IPS-18a (cell line): ENCODE data around the gene TEX264.
"Not testable (repeated sequence)": the region's sequence is repeated elsewhere in the genome, so short reads cannot be mapped to it uniquely, and the experiment has no call there.

Experiments used
- H3K27ac ChIP-seq: one replicate; pipeline ENCODE4 v1.5.1; 2013; ENCODE audit warnings: low read length
- H3K27me3 ChIP-seq: one replicate; pipeline ENCODE4 v1.6.1; 2013; ENCODE audit warnings: mild to moderate bottlenecking, low read length; ENCODE audit not compliant: control insufficient read depth, insufficient read depth
- H3K36me3 ChIP-seq: one replicate; pipeline ENCODE4 v1.6.1; 2013; ENCODE audit warnings: low read depth, low read length; ENCODE audit not compliant: control insufficient read depth
- H3K4me1 ChIP-seq: one replicate; pipeline ENCODE4 v1.6.1; 2013; ENCODE audit warnings: low read depth, low read length; ENCODE audit not compliant: control insufficient read depth
- H3K4me3 ChIP-seq: one replicate; pipeline ENCODE4 v1.5.1; 2013; ENCODE audit warnings: low read length
- H3K9ac ChIP-seq: one replicate; pipeline ENCODE4 v1.6.1; 2013; ENCODE audit warnings: mild to moderate bottlenecking, low read length, moderate library complexity
- H3K9me3 ChIP-seq: one replicate; pipeline ENCODE4 v1.6.1; 2013; ENCODE audit warnings: low read depth, low read length; ENCODE audit not compliant: control insufficient read depth

The TEX264 gene

DNA sequence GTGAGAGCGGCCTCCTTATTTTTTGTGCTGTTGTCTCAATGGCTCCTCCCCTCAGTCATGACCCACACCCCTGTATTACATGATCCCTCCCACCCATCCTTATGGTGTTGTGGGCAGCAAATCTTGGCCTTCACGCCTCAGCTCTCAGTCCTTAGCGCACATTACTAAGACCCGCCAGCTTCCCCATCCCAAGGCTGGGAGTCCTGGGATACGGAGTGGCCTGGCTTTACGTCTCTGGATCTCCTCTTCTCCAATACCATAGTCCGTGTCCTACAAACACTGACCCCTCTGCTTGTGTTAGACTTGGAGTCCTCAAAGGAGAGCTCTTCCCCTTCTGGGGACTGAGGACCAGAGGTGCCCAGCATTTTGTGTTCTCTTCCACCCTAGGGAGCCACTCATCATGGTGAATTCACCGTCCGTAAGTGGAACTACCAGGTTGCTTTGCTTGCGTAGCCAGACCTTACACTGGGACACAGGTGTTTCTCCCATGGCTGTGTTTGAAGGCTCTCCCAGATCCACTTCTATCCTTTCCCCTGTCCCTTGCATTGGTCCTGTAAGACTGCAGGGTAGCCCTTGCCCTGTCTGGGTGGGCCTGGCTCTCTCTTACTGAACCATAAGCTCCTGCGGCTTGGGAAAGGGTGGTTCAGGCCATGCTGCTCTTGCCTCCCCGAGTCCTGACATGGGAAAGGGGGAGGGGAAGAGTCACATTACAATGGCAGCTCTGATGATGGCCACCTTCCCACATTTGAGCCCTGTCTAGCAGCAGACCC, 49.4 kb downstream of the TEX264 start:
- H3K4me1 ChIP-seq: peaks cover 3% of the 10 kb centered on the region
- no peaks in the 10 kb centered on the region for H3K27me3 ChIP-seq
- H3K27ac ChIP-seq: no peak overlapping the region
- no peaks in the 10 kb centered on the region for H3K9me3 ChIP-seq
- H3K9ac ChIP-seq: no peak overlapping the region
- no peak overlapping the region for H3K4me3 ChIP-seq
- H3K36me3 ChIP-seq: no peaks in the 10 kb centered on the region

DNA sequence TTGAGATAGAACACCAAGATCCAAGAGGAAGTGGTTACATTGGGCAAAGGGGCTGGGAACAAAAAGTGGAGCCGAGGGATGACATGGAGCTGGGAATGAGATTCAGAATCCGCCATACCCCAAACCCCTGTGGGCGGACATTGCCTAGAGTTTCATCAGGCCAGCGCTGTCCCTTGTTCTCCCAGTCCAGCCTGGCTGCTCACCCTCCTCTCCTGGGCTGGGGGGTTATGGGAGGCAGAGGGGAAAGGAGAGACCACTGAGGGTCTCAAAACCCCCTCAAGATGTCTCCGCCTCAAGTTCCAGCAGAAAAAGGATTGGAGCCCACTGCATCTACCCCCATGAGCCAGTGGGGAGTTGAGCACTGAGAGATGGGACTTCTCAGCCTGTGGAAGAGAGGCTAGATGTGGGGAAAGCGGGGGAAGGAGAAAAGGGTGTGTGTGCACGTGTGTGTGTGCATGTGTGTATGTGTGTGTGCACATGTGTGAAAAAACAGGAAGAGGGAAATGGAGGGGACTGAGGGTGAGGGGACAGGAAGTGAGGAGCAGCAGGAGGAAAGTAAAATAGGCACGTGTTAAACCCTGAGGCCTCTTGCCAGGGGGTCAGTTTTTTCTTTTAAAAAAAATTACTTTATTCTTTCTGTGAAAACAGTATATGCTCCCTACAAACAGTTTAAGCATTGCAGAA, 50.2 kb downstream of the TEX264 start:
- no peaks in the 10 kb centered on the region for H3K9me3 ChIP-seq
- peaks cover 3% of the 10 kb centered on the region for H3K4me1 ChIP-seq
- H3K27ac ChIP-seq: no peak overlapping the region
- H3K4me3 ChIP-seq: no peak overlapping the region
- H3K9ac ChIP-seq: no peak overlapping the region
- no peaks in the 10 kb centered on the region for H3K27me3 ChIP-seq
- no peaks in the 10 kb centered on the region for H3K36me3 ChIP-seq

DNA sequence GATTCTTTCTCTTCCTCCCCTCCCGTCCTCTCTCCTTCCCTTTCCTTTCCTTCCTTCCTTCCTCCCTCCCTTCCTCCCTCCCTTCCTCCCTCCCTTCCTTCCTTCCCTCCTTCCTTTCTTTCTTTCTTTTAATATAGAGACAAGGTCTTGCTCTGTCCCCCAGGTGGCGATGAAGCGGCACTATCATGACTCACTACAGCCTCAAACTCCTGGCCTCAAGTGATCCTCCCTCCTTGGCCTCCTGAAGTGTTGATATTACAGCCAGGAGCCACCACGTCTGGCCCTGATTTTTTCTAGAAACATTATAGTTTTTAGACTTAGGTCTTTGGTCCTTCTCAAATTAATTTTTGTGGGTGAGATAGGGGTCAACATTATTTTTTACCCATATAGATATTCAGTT, 51.3 kb downstream of the TEX264 start:
- no peak overlapping the region for H3K9ac ChIP-seq
- H3K27ac ChIP-seq: no peak overlapping the region
- peaks cover 3% of the 10 kb centered on the region for H3K4me1 ChIP-seq
- no peaks in the 10 kb centered on the region for H3K27me3 ChIP-seq
- no peak overlapping the region for H3K4me3 ChIP-seq
- H3K9me3 ChIP-seq: no peaks in the 10 kb centered on the region
- no peaks in the 10 kb centered on the region for H3K36me3 ChIP-seq

DNA sequence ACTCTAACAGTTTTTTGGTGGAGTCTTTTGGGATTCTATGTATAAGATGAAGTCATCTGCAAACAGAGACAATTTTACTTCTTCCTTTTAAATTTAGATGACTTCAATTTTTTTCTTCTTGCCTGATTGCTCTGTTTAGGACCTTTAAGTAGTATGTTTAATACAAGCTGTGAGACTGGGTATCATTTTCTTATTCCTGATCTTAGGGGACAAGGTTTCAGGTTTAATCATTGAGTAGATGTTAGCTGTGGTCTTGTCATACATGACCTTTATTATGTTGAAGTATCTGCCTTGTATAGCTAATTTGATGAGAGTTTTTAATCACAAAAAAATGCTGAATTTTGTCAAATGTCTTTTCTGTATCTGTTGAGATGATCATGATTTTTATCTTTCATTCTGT, 56.4 kb downstream of the TEX264 start:
- no peaks in the 10 kb centered on the region for H3K9me3 ChIP-seq
- no peaks in the 10 kb centered on the region for H3K27me3 ChIP-seq
- no peak overlapping the region for H3K27ac ChIP-seq
- no peaks in the 10 kb centered on the region for H3K36me3 ChIP-seq
- H3K4me1 ChIP-seq: no peaks in the 10 kb centered on the region
- no peak overlapping the region for H3K9ac ChIP-seq
- H3K4me3 ChIP-seq: no peak overlapping the region

DNA sequence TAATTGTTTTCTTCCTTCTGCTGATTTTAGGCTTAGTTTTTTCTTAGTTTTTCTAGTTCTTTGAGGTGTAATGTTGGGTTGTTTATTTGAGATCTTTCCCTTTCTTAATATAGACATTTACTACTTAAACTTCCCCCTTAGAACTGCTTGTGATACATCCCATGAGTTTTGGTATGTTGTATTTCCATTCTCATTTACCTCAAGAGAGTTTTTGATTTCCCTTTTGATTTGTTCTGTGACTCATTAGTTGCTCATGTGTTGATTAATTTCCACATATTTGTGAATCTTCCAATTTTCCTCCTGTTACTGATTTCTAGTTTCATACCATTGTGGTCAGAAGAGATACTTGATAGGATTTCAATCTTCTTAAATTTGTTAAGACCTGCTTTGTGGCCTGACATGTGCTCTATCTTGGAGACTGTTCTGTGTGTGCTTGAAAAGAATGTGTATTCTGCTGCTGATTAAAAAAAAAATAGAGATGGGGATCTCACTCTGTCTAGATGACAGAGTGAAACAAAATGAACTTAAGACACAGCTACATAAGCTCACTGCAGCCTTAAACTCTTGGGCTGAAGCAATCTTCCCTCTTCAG, 58.1 kb downstream of the TEX264 start:
- Histone ChIP-seq H3K27me3 (no peaks in the 10 kb centered on the region), H3K9ac (no peak overlapping the region), H3K36me3 (no peaks in the 10 kb centered on the region), H3K9me3 (no peaks in the 10 kb centered on the region), H3K4me1 (peaks cover under 1% of the 10 kb centered on the region), H3K4me3 (no peak overlapping the region), H3K27ac (no peak overlapping the region)

DNA sequence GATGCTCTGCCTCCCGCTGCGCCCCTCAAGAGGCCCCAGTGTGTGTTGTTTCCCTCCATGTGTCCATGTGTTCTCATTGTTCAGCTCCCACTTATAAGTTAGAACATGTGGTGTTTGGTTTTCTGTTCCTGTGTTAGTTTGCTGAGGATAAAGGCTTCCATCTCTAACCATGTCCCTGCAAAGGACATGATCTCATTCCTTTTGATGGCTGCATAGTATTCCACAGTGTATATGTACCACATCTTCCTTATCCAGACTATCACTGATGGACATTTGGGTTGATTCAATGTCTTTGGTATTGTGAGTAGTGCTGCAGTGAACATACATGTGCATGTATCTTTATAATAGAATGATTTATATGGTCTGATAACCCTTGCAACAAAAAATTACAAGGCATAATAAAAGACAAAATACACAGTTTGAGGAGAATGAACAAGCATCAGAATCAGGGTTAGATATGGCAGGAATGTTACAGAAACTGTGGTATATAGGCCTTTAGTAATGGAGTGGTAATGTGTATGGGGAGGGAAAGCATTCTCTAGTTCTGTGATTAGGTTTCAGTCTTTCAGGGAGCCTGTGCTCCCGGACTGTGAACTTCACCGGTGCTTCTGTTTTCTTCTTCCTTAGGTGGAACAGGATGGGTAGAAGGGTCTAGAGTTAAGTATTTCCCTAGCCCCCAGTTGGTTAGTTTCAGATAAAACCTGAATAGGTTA, 63.0 kb downstream of the TEX264 start:
- H3K4me1 ChIP-seq: peaks cover 11% of the 10 kb centered on the region
- no peak overlapping the region for H3K9ac ChIP-seq
- no peak overlapping the region for H3K27ac ChIP-seq
- H3K27me3 ChIP-seq: no peaks in the 10 kb centered on the region
- no peaks in the 10 kb centered on the region for H3K9me3 ChIP-seq
- H3K4me3 ChIP-seq: no peak overlapping the region
- H3K36me3 ChIP-seq: no peaks in the 10 kb centered on the region

DNA sequence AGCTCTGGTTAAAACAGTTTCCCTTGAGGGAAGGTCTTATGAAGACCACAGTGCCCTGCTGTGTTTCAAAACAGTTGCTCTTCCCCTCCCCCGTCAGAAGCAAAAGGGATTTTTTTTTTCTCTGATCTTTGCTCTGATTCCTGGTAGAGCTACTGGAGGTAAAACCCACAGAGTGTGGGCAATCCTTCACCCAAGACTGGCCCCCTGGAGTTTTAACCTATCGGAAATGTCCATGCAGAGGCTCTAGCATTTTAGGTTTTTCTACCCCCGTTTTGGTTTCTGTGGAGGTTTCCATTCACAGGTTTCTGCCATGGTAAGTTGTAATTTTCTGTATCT, 63.5 kb downstream of the TEX264 start:
- Histone ChIP-seq H3K4me3 (no peak overlapping the region), H3K4me1 (peaks cover 11% of the 10 kb centered on the region), H3K9me3 (no peaks in the 10 kb centered on the region), H3K27me3 (no peaks in the 10 kb centered on the region), H3K36me3 (no peaks in the 10 kb centered on the region), H3K27ac (no peak overlapping the region), H3K9ac (no peak overlapping the region)

DNA sequence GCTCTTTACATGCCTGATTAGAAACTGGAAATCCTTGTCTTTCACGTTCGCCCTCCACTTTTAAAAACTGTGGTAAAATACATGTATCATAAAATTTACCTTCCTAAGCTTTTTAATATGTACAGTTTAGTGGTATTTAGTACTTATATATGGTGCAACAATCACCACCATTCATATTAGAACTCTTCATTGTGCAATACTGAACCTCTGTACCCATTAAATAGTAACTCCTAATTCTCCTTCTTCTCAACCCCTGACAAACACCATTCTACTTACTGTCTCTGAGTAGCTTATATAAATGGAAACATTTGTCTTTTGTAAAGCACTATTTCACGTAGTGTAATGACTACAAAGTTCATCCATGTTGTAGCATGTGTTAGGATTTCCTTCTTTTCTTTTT, 64.0 kb downstream of the TEX264 start:
- H3K27me3 ChIP-seq: no peaks in the 10 kb centered on the region
- peaks cover 11% of the 10 kb centered on the region for H3K4me1 ChIP-seq
- no peak overlapping the region for H3K27ac ChIP-seq
- no peaks in the 10 kb centered on the region for H3K9me3 ChIP-seq
- no peak overlapping the region for H3K4me3 ChIP-seq
- H3K9ac ChIP-seq: no peak overlapping the region
- no peaks in the 10 kb centered on the region for H3K36me3 ChIP-seq

DNA sequence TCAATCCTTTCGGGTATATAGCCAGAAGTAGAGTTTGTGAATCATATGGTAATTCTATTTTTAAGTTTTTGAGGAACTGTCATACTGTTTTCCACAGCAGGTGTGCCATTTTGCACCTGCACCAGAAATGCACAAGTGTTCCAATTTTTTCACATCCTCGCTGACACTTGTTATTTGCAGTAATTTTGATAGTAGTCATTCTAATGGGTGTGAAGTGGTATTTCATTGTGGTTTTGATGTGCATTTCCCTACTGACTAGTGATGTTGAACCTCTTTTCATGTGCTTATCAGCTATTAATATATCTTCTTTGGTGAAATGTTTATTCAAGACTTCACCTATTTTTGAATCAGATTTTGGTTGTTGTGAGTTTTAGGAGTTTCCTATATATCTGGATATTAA, 64.9 kb downstream of the TEX264 start:
- Histone ChIP-seq H3K4me1 (peaks cover 11% of the 10 kb centered on the region), H3K9ac (no peak overlapping the region), H3K27me3 (no peaks in the 10 kb centered on the region), H3K27ac (no peak overlapping the region), H3K9me3 (no peaks in the 10 kb centered on the region), H3K36me3 (no peaks in the 10 kb centered on the region), H3K4me3 (no peak overlapping the region)

DNA sequence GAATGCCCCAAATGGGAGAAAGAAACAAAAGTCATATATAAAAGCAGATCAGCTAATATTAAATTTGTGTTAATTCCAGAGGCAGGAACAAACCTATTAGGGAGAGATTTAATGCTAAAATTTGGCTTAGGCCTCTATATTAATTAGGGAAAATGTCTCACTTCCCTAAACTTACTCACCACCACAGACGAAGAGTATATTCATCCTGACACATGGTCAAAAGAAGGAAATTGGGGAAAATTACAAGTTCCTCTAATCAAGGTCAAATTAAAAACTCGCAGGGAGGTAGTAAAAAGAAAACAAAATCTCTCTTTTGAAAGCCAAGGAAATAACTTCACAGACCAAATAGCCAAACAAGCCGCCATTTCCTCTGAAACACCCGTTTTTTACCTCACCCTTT, 68.1 kb downstream of the TEX264 start:
- Histone ChIP-seq H3K9me3 (no peaks in the 10 kb centered on the region), H3K4me3 (no peak overlapping the region), H3K27me3 (no peaks in the 10 kb centered on the region), H3K36me3 (no peaks in the 10 kb centered on the region), H3K9ac (no peak overlapping the region), H3K27ac (no peak overlapping the region), H3K4me1 (peaks cover 11% of the 10 kb centered on the region)

DNA sequence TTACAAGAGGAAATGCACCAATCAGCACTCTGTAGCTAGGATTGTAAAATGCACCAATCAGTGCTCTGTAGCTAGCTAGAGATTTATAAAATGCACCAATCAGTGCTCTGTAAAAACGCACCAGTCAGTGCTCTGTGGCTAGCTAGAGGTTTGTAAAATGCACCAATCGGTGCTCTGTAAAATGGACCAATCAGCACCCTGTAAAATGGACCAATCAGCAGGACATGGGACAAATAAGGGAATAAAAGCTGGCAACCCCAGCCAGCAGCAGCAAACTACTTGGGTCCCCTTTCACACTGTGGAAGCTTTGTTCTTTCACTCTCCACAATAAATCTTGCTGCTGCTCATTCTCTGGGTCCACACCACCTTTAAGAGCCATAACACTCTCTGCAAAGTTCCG, 71.3 kb downstream of the TEX264 start:
- H3K27me3 ChIP-seq, H3K9me3 ChIP-seq, H3K36me3 ChIP-seq, H3K27ac ChIP-seq, H3K4me3 ChIP-seq, H3K4me1 ChIP-seq, H3K9ac ChIP-seq: not testable (repeated sequence)
